GM12878 (cell line): ENCODE results near the gene LRP4. TPM values are rescaled to one million over a fixed set of nuclear protein-coding genes. Genes with fewer than 3 reads are reported as not detected.

Source experiments
- ATAC-seq: fragments of 200-7000 bp; cut with Tn5 transposase; 3 replicates; pipeline ENCODE4 v1.9.1; 2020; ENCODE audit warnings: mild to moderate bottlenecking, moderate library complexity
- BruUV-seq: library from RNA; stranded (reverse); fragments of 400-500 nt; replicated peaks from 2 replicates; lab custom pipeline; 2021; lab: Mats Ljungman, UMichigan
- CTCF ChIA-PET: fragments of 300-600 bp; sonication (Branson Sonifier 250); formaldehyde crosslinking; extraction: SDS; loops from one replicate; lab custom pipeline; 2021; ENCODE audit warnings: inconsistent platforms; lab: Yijun Ruan, JAX
- POLR2A ChIA-PET: fragments of 350-600 bp; formaldehyde crosslinking; extraction: SDS; loops from one replicate; lab custom pipeline; 2021; ENCODE audit warnings: inconsistent platforms; lab: Charles Lee
- RAD21 ChIA-PET: fragments of 300-600 bp; sonication (Branson Sonifier 250); formaldehyde crosslinking; loops from one replicate; lab custom pipeline; 2023; ENCODE audit warnings: antibody characterized with exemption; ENCODE audit not compliant: unreplicated experiment; lab: Charles Lee
- SMC1A ChIA-PET: fragments of 300-600 bp; sonication (Branson Sonifier 250); formaldehyde crosslinking; loops from one replicate; lab custom pipeline; 2023; ENCODE audit not compliant: unreplicated experiment, uncharacterized antibody; lab: Charles Lee
- DNase-seq: peaks from one replicate; pipeline ENCODE4 v3.0.0-alpha.2; 2011; ENCODE audit warnings: low read depth, low spot score
- FAIRE-seq: peaks from 3 replicates; lab custom pipeline; 2011; peaks lifted over from hg19 to GRCh38; lab: Jason Lieb, UNC
- H2AFZ ChIP-seq: 2 replicates; pipeline ENCODE4 v1.6.0; 2011; ENCODE audit warnings: low read depth, low read length, control low read depth; ENCODE audit not compliant: control insufficient read depth
- H3K27ac ChIP-seq: 2 replicates; pipeline ENCODE4 v1.5.1; 2011; ENCODE audit warnings: control low read depth; ENCODE audit not compliant: control insufficient read depth, insufficient read depth
- H3K27me3 ChIP-seq, 2 experiments: replicated peaks in 1 of 2; 2 replicates each; pipeline versions ENCODE4 v1.6.0 to v1.6.1; 2011; ENCODE audit warnings: low read length in 1 of 2; ENCODE audit not compliant: control insufficient read depth in 2 of 2, insufficient read depth in 2 of 2
- H3K36me3 ChIP-seq, 2 experiments: 2 replicates each; pipeline ENCODE4 v1.5.1; 2011; ENCODE audit warnings: low read length in 1 of 2; ENCODE audit not compliant: control insufficient read depth in 2 of 2, insufficient read depth in 2 of 2
- H3K4me1 ChIP-seq: 2 replicates; pipeline ENCODE4 v1.6.1; 2011; ENCODE audit warnings: mild to moderate bottlenecking, low read length, moderate library complexity, mixed read lengths; ENCODE audit not compliant: control insufficient read depth, insufficient read depth
- H3K4me2 ChIP-seq: 2 replicates; pipeline ENCODE4 v1.6.0; 2011; ENCODE audit warnings: control low read depth; ENCODE audit not compliant: control insufficient read depth, insufficient read depth
- H3K4me3 ChIP-seq: fragments of 200-600 bp; sonication (generic); 2 replicates; pipeline ENCODE4 v1.5.1; 2016
- H3K79me2 ChIP-seq: 2 replicates; pipeline ENCODE4 v1.6.0; 2011; ENCODE audit warnings: low read length; ENCODE audit not compliant: control insufficient read depth, insufficient read depth
- H3K9ac ChIP-seq: 2 replicates; pipeline ENCODE4 v1.8.0; 2011; ENCODE audit warnings: low read length, control low read depth, mixed read lengths; ENCODE audit not compliant: control insufficient read depth, insufficient read depth
- H3K9me3 ChIP-seq: replicated peaks from 3 replicates; pipeline ENCODE4 v1.5.1; 2011; ENCODE audit warnings: mild to moderate bottlenecking, low read length; ENCODE audit not compliant: control insufficient read depth, insufficient read depth
- H4K20me1 ChIP-seq: 2 replicates; pipeline ENCODE4 v1.6.0; 2011; ENCODE audit not compliant: control insufficient read depth, insufficient read depth
- EGR1 ChIP-seq, 2 experiments: IDR thresholded peaks; 1 replicate in 1 of 2; 2 replicates in 1 of 2; pipeline ENCODE4 v1.6.1; 2011 to 2012; ENCODE audit warnings: low read depth in 2 of 2, low read length in 2 of 2, borderline replicate concordance in 1 of 2, mild to moderate bottlenecking in 1 of 2, moderate library complexity in 1 of 2
- ESRRA ChIP-seq: IDR thresholded peaks from 2 replicates; pipeline ENCODE4 v1.6.1; 2012; ENCODE audit warnings: mild to moderate bottlenecking, low read length, improper control_type of control experiment
- ETV6 ChIP-seq, 2 experiments: fragments of 450-650 bp in 1 of 2; IDR thresholded peaks in 1 of 2; conservative IDR thresholded peaks in 1 of 2; 2 replicates each; pipeline ENCODE4 v1.6.1; 2014; ENCODE audit warnings: antibody characterized with exemption in 1 of 2, borderline replicate concordance in 1 of 2, low read depth in 1 of 2, mild to moderate bottlenecking in 1 of 2, moderate library complexity in 1 of 2
- HCFC1 ChIP-seq: fragments of 150-350 bp; IDR thresholded peaks from 2 replicates; pipeline ENCODE4 v1.6.1; 2014; ENCODE audit warnings: low read length
- HDGF ChIP-seq: fragments of 450-650 bp; IDR thresholded peaks from 2 replicates; pipeline ENCODE4 v1.6.1; 2016; ENCODE audit warnings: antibody characterized with exemption
- JUNB ChIP-seq: IDR thresholded peaks from 2 replicates; pipeline ENCODE4 v1.6.1; 2016; ENCODE audit warnings: antibody characterized with exemption, mild to moderate bottlenecking
- JUND ChIP-seq: IDR thresholded peaks from 2 replicates; pipeline ENCODE4 v1.6.1; 2012; ENCODE audit warnings: low read depth, mild to moderate bottlenecking, low read length, improper control_type of control experiment, moderate library complexity
- LARP7 ChIP-seq: fragments of 450-650 bp; IDR thresholded peaks from 2 replicates; pipeline ENCODE4 v1.6.1; 2017; ENCODE audit warnings: mild to moderate bottlenecking
- MTA2 ChIP-seq: fragments of 450-650 bp; IDR thresholded peaks from 2 replicates; pipeline ENCODE4 v1.6.1; 2016; ENCODE audit warnings: low read depth, mild to moderate bottlenecking, moderate library complexity
- MYC ChIP-seq: IDR thresholded peaks from 2 replicates; pipeline ENCODE4 v1.6.1; 2011; ENCODE audit warnings: mild to moderate bottlenecking, low read length, moderate library complexity, inconsistent platforms; ENCODE audit not compliant: insufficient read depth, insufficient replicate concordance, insufficient read length, severe bottlenecking
- NR2F1 ChIP-seq: fragments of 450-650 bp; conservative IDR thresholded peaks from 2 replicates; pipeline ENCODE4 v1.6.1; 2017; ENCODE audit warnings: mild to moderate bottlenecking
- POU2F2 ChIP-seq: IDR thresholded peaks from 3 replicates; pipeline ENCODE4 v1.6.1; 2011; ENCODE audit warnings: low read depth, mild to moderate bottlenecking, low read length, borderline replicate concordance
- SUZ12 ChIP-seq: fragments of 200-600 bp; sonication (generic); IDR thresholded peaks from one replicate; pipeline ENCODE4 v1.6.1; 2018; ENCODE audit warnings: antibody characterized with exemption, mild to moderate bottlenecking; ENCODE audit not compliant: unreplicated experiment
- TARDBP ChIP-seq: IDR thresholded peaks from 2 replicates; pipeline ENCODE4 v1.6.1; 2016; ENCODE audit warnings: borderline replicate concordance
- TCF3 ChIP-seq: IDR thresholded peaks from 2 replicates; pipeline ENCODE4 v1.6.1; 2012; ENCODE audit warnings: low read depth, mild to moderate bottlenecking, low read length, borderline replicate concordance; ENCODE audit not compliant: insufficient read depth
- ZBED1 ChIP-seq: IDR thresholded peaks from 2 replicates; pipeline ENCODE4 v1.6.1; 2016; ENCODE audit warnings: borderline replicate concordance
- ZNF384 ChIP-seq: IDR thresholded peaks from 2 replicates; pipeline ENCODE4 v1.6.1; 2012; ENCODE audit warnings: low read depth, mild to moderate bottlenecking, low read length, improper control_type of control experiment, borderline replicate concordance
- ZNF622 ChIP-seq: fragments of 450-650 bp; IDR thresholded peaks from 2 replicates; pipeline ENCODE4 v1.6.1; 2017; ENCODE audit warnings: mild to moderate bottlenecking, inconsistent platforms
- WGBS: methylation state at CpG from one replicate; pipeline ENCODE4 v1.1.6; 2016; ENCODE audit warnings: low lambda C conversion rate; ENCODE audit not compliant: insufficient replicate concordance, insufficient coverage; ENCODE audit errors: missing lambda C conversion rate; 5-methylcytosine and 5-hydroxymethylcytosine counted together
- in situ Hi-C: fragments of 300-500 bp; cut with MboI; formaldehyde crosslinking; loops from 9 replicates; pipeline ENCODE4 v1.14.3; 2018; ENCODE audit warnings: mixed read lengths
- intact Hi-C: fragments of 100-400 bp; cut with micrococcal nuclease; formaldehyde crosslinking; loops from one replicate; pipeline ENCODE4 v1.14.2; 2022; ENCODE audit not compliant: unreplicated experiment
- polyA plus RNA-seq, 11 experiments: library from polyadenylated mRNA; depleted of rRNA in 4 of 11; unstranded in 6 of 11; stranded (reverse) in 5 of 11; fragments of >200 nt; fragmentation: Nextera tagmentation in 4 of 11; fragmentation: Illumina TruSeq in 1 of 11; extraction: Ambion mirVana in 4 of 11; extraction: Trizol in 1 of 11; gene quantifications; 1 replicate in 1 of 11; 2 replicates in 10 of 11; pipeline versions ENCODE4 v1.2.1 to v1.2.3, GENCODE V29; 2011 to 2016; ENCODE audit warnings: inconsistent platforms in 2 of 11, missing spikeins in 2 of 11, low read depth in 1 of 11
- total RNA-seq, 4 experiments: library from RNA; depleted of rRNA in 3 of 4; stranded (reverse); fragments of >200 nt in 3 of 4; fragmentation: Illumina TruSeq in 1 of 4; extraction: Trizol in 1 of 4; gene quantifications; 2 replicates each; pipeline versions ENCODE4 v1.2.1 to v1.2.3, GENCODE V29; 2013 to 2021
- TF ChIP-seq, protein P1 (sequence below): fragments of 150-350 bp; IDR thresholded peaks from 2 replicates; pipeline ENCODE4 v1.6.1; 2014; ENCODE audit warnings: mild to moderate bottlenecking, low read depth, low read length
- TF ChIP-seq, protein P2 (sequence below): fragments of 450-650 bp; IDR thresholded peaks from 2 replicates; pipeline ENCODE4 v1.6.1; 2017; ENCODE audit warnings: low read depth, mild to moderate bottlenecking, moderate library complexity

Gene LRP4
- total and polyA plus RNA-seq, 10 of the 15 experiments (the other 5 are each of a cell fraction or from before 2014, with no cell fraction given), result under 0.01 to 0.06 (median 0.03) TPM; not detected in 6

DNA sequence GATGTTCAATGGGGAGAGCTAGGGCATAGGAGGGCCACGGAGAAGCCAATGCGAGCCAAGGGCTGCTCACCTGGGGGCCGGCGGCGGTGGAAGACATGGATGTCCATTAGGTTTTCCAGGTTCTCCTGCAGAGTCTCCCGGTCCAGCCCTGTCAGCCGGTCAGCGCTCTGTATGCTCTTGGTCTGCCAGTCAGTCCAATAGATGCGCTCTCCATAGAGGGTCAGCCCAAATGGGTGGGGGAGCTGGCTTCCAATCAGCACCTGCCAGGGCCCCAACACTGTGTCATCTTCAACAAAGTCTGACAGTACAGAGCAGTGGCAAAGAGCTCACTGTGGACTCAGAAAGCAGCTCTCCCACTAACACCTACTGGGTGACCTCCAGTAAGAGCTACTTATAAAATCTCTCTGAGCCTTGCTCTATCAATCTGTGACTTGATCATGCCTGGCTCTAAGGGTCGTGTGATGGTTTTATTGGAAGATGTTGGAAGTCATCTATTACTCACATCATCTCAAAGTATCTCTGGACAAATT, 39.2 kb downstream of the LRP4 start (continued):
- TF ChIP-seq JUNB, result no peak
- TF ChIP-seq, all 136 proteins: peak for 0

DNA sequence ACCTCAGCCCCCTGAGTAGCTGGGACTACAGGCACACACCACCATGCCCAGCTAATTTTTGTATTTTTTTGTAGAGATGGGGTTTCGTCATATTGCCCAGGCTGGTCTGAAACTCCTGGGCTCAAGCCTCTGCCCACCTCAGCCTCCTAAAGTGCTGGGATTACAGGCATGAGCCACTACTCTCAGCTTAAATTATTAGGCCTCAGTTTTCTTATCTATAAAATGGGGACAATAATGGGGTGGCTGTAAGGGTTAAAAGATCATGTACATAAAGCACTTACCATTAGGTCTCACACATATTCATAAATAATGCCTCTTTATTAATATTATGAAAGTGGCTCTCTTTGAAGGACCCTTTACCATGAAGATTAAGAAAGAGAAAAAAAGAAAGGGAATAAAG, 40.8 kb downstream of the LRP4 start:
- no TSS peak for BruUV-seq
- Histone ChIP-seq H3K4me3 (no peak overlapping the region), H2AFZ (no peak overlapping the region), H3K27ac (no peak overlapping the region), H4K20me1 (no peaks in the 10 kb centered on the region), H3K9me3 (no peaks in the 10 kb centered on the region), H3K36me3 (no peaks in the 10 kb centered on the region), H3K79me2 (no peaks in the 10 kb centered on the region), H3K4me1 (no peaks in the 10 kb centered on the region), H3K27me3 (no peaks in the 10 kb centered on the region; a peak in 1 of 4 replicates), H3K9ac (no peak overlapping the region), H3K4me2 (no peak overlapping the region)
- WGBS, result 50% methylated on average over 1 of the region's 1 CpG
- SMC1A ChIA-PET, result interaction anchor here (1.3 kb wide), 1 partner anchor 9 kb away, joined by 3 read pairs; no protein-coding TSS in a partner anchor
- DNase-seq (no peak), FAIRE-seq (no peak), ATAC-seq (no peak)
- intact Hi-C loops (no loop called here), in situ Hi-C loops (no loop called here)
- RAD21 ChIA-PET, result no interaction called here
- CTCF ChIA-PET, result interaction anchor here (0.9 kb wide), 1 partner anchor 10 kb away, joined by 3 read pairs; no protein-coding TSS in a partner anchor
- POLR2A ChIA-PET, result no interaction called here
- TF ChIP-seq JUND, result no peak
- TF ChIP-seq TARDBP, result no peak
- TF ChIP-seq, protein P1, sequence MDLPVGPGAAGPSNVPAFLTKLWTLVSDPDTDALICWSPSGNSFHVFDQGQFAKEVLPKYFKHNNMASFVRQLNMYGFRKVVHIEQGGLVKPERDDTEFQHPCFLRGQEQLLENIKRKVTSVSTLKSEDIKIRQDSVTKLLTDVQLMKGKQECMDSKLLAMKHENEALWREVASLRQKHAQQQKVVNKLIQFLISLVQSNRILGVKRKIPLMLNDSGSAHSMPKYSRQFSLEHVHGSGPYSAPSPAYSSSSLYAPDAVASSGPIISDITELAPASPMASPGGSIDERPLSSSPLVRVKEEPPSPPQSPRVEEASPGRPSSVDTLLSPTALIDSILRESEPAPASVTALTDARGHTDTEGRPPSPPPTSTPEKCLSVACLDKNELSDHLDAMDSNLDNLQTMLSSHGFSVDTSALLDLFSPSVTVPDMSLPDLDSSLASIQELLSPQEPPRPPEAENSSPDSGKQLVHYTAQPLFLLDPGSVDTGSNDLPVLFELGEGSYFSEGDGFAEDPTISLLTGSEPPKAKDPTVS, result no peak
- TF ChIP-seq, protein P2, sequence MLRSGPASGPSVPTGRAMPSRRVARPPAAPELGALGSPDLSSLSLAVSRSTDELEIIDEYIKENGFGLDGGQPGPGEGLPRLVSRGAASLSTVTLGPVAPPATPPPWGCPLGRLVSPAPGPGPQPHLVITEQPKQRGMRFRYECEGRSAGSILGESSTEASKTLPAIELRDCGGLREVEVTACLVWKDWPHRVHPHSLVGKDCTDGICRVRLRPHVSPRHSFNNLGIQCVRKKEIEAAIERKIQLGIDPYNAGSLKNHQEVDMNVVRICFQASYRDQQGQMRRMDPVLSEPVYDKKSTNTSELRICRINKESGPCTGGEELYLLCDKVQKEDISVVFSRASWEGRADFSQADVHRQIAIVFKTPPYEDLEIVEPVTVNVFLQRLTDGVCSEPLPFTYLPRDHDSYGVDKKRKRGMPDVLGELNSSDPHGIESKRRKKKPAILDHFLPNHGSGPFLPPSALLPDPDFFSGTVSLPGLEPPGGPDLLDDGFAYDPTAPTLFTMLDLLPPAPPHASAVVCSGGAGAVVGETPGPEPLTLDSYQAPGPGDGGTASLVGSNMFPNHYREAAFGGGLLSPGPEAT, result no peak
- TF ChIP-seq ETV6 (conservative IDR thresholded peaks at IDR 0.05 in 1 of 2, IDR thresholded peaks at IDR 0.05 in 1 of 2; ENCODE audit: borderline replicate concordance in 1 of 2, low read depth in 1 of 2), result no peak
- no peak for TF ChIP-seq NR2F1
- no peak for TF ChIP-seq SUZ12
- no peak for TF ChIP-seq ZBED1
- no peak for TF ChIP-seq MTA2
- no peak for TF ChIP-seq LARP7
- no peak for TF ChIP-seq ZNF384
- no peak for TF ChIP-seq MYC
- no peak for TF ChIP-seq ESRRA
- no peak for TF ChIP-seq HCFC1
- no peak for TF ChIP-seq EGR1 (IDR thresholded peaks at IDR 0.05; ENCODE audit: borderline replicate concordance in 1 of 2, low read depth in 2 of 2, low read length in 2 of 2)
- TF ChIP-seq POU2F2, result no peak
- no peak for TF ChIP-seq HDGF
- TF ChIP-seq TCF3, result no peak
- no peak for TF ChIP-seq ZNF622
